B cell (primary cell): ENCODE measurements around the gene HSD17B1. TPM values are rescaled to one million over a fixed set of nuclear protein-coding genes. Genes with fewer than 3 reads are reported as not detected.

Experiments used
- ATAC-seq: fragments of 200-7000 bp; cut with Tn5 transposase; one replicate; pipeline ENCODE4 v1.10.0; 2021; ENCODE audit warnings: low read depth, mild to moderate bottlenecking, moderate number of reproducible peaks, moderate library complexity
- CTCF ChIA-PET: fragments of 350-600 bp; sonication (Branson Sonifier 250); formaldehyde crosslinking; loops from one replicate; lab custom pipeline; 2021; ENCODE audit warnings: antibody characterized with exemption, inconsistent platforms; lab: Charles Lee
- POLR2A ChIA-PET: fragments of 350-600 bp; sonication (Branson Sonifier 250); formaldehyde crosslinking; loops from one replicate; lab custom pipeline; 2021; ENCODE audit warnings: antibody characterized with exemption; lab: Charles Lee
- DNase-seq: peaks from one replicate; pipeline ENCODE4 v3.0.0; 2013
- H2AFZ ChIP-seq: 2 replicates; pipeline ENCODE4 v1.6.1; 2012; ENCODE audit warnings: mild to moderate bottlenecking, low read depth, low read length; ENCODE audit not compliant: insufficient read depth, poor library complexity, severe bottlenecking
- H3K27ac ChIP-seq, 2 donors: 1 replicate in 1 of 2; 2 replicates in 1 of 2; pipeline ENCODE4 v1.5.1; 2012 to 2013; ENCODE audit warnings: low read length in 2 of 2, mild to moderate bottlenecking in 2 of 2, moderate library complexity in 1 of 2
- H3K27me3 ChIP-seq, 4 experiments: fragments of 200-600 bp in 1 of 4; sonication (generic) in 1 of 4; replicated peaks in 1 of 4; 1 replicate in 2 of 4; 2 replicates in 2 of 4; pipeline versions ENCODE4 v1.6.1 to v1.7.0; 2013 to 2016; ENCODE audit warnings: low read length in 3 of 4, mild to moderate bottlenecking in 2 of 4, mixed read lengths in 1 of 4, moderate library complexity in 1 of 4; ENCODE audit not compliant: insufficient read depth in 4 of 4, control insufficient read depth in 3 of 4; ENCODE audit errors: control extremely low read depth in 1 of 4
- H3K36me3 ChIP-seq, 2 experiments: replicated peaks in 1 of 2; 1 replicate in 1 of 2; 2 replicates in 1 of 2; pipeline versions ENCODE4 v1.6.1 to v1.7.1; 2013; ENCODE audit warnings: low read length in 1 of 2; ENCODE audit not compliant: insufficient read depth in 2 of 2, control insufficient read depth in 1 of 2; ENCODE audit errors: control extremely low read depth in 1 of 2, extremely low read depth in 1 of 2
- H3K4me1 ChIP-seq, 2 donors: fragments of 200-600 bp in 1 of 2; sonication (generic) in 1 of 2; 1 replicate in 1 of 2; 2 replicates in 1 of 2; pipeline versions ENCODE4 v1.5.1 to v1.6.1; 2013 to 2017; ENCODE audit warnings: low read length in 2 of 2; ENCODE audit not compliant: control insufficient read depth in 2 of 2, insufficient read depth in 2 of 2
- H3K4me2 ChIP-seq: replicated peaks from 2 replicates; pipeline ENCODE3; 2012; ENCODE audit warnings: mild to moderate bottlenecking, low read depth, low read length; ENCODE audit not compliant: poor library complexity, severe bottlenecking
- H3K4me3 ChIP-seq, 5 experiments: fragments of 200-600 bp in 1 of 5; sonication (generic) in 1 of 5; 1 replicate in 3 of 5; 2 replicates in 2 of 5; pipeline versions ENCODE4 v1.5.1 to v1.7.0; 2011 to 2016; ENCODE audit warnings: low read length in 4 of 5, mild to moderate bottlenecking in 4 of 5, low read depth in 2 of 5, control low read depth in 1 of 5, moderate library complexity in 1 of 5; ENCODE audit not compliant: insufficient read depth in 1 of 5; ENCODE audit errors: control extremely low read depth in 1 of 5, extremely low read depth in 1 of 5
- H3K79me2 ChIP-seq: fragments of 200-600 bp; sonication (generic); one replicate; pipeline ENCODE4 v1.6.0; 2016; ENCODE audit warnings: low read length; ENCODE audit not compliant: control insufficient read depth, insufficient read depth
- H3K9ac ChIP-seq: fragments of 200-600 bp; sonication (generic); 2 replicates; pipeline ENCODE4 v1.6.1; 2017; ENCODE audit warnings: mild to moderate bottlenecking, low read length, moderate library complexity
- H3K9me3 ChIP-seq, 3 donors: one replicate each; pipeline versions ENCODE4 v1.6.1 to v1.7.1; 2013; ENCODE audit warnings: low read length in 2 of 3; ENCODE audit not compliant: control insufficient read depth in 2 of 3, insufficient read depth in 1 of 3; ENCODE audit errors: control extremely low read depth in 1 of 3
- H4K20me1 ChIP-seq: 2 replicates; pipeline ENCODE4 v1.6.0; 2012; ENCODE audit warnings: mild to moderate bottlenecking, low read length; ENCODE audit not compliant: insufficient read depth, control insufficient read depth, poor library complexity, severe bottlenecking
- H3K27ac Mint-ChIP-seq: one replicate; pipeline ENCODE4 v1.8.0; 2021; ENCODE audit warnings: mixed read lengths
- H3K27me3 Mint-ChIP-seq: one replicate; pipeline ENCODE4 v1.8.0; 2021; ENCODE audit warnings: mixed read lengths
- H3K4me1 Mint-ChIP-seq: one replicate; pipeline ENCODE4 v1.8.0; 2021; ENCODE audit warnings: mixed read lengths
- H3K4me3 Mint-ChIP-seq: one replicate; pipeline ENCODE4 v1.8.0; 2021; ENCODE audit warnings: mixed read lengths
- H3K9me3 Mint-ChIP-seq: one replicate; pipeline ENCODE4 v1.8.0; 2022; ENCODE audit warnings: mixed read lengths; ENCODE audit not compliant: insufficient read depth
- CTCF ChIP-seq: fragments of 200-600 bp; IDR thresholded peaks from one replicate; pipeline ENCODE4 v1.8.0; 2022; ENCODE audit warnings: antibody characterized with exemption, mild to moderate bottlenecking
- EZH2 ChIP-seq: IDR thresholded peaks from 2 replicates; pipeline ENCODE4 v1.6.1; 2012; ENCODE audit warnings: borderline replicate concordance, low read depth, mild to moderate bottlenecking, moderate library complexity, low read length; ENCODE audit not compliant: insufficient read depth, poor library complexity, severe bottlenecking
- WGBS: methylation state at CpG from one replicate; pipeline ENCODE4 v1.1.5; 2013; ENCODE audit warnings: missing lambda C conversion rate; ENCODE audit not compliant: insufficient coverage; 5-methylcytosine and 5-hydroxymethylcytosine counted together
- intact Hi-C: fragments of 100-400 bp; cut with micrococcal nuclease; formaldehyde crosslinking; loops from one replicate; pipeline ENCODE4 v1.10.0; 2022
- polyA plus RNA-seq: library from polyadenylated mRNA; depleted of rRNA; stranded (reverse); fragments of >200 nt; gene quantifications from 2 replicates; pipeline ENCODE4 v1.2.3, GENCODE V29; 2012
- total RNA-seq, 2 donors: library from RNA; stranded (reverse); fragments of 120-200 nt in 1 of 2; gene quantifications; 1 replicate in 1 of 2; 2 replicates in 1 of 2; pipeline versions ENCODE4 v1.2.3 to v1.2.4, GENCODE V29; 2013 to 2022

HSD17B1 gene
- total and polyA plus RNA-seq, 2 donors (not counting 1 experiment from before 2014, with no cell fraction given) = 1.3 to 3.3 TPM

- WGBS = 91% methylated on average over 12 of the region's 17 CpGs
- H3K36me3 ChIP-seq = peaks cover 0 to 22% of the 10 kb centered on the region in 2 experiments
- no peak overlapping the region for H2AFZ ChIP-seq
- TF ChIP-seq CTCF (no peak), EZH2 (no peak)
- H3K4me3 ChIP-seq = no peak overlapping the region
- intact Hi-C loops = no loop called here
- Mint-ChIP-seq H3K27ac (no peak overlapping the region), H3K27me3 (no peaks in the 10 kb centered on the region), H3K4me1 (peaks cover 17% of the 10 kb centered on the region), H3K4me3 (no peak overlapping the region), H3K9me3 (no peaks in the 10 kb centered on the region)
- no peaks in the 10 kb centered on the region for H3K9me3 ChIP-seq
- no peak overlapping the region for H3K4me2 ChIP-seq
- H4K20me1 ChIP-seq = peaks cover 19% of the 10 kb centered on the region
- ChIA-PET CTCF (interaction anchor here (0.7 kb wide), 2 partner anchors 29 to 159 kb away, joined by 3 to 4 read pairs; no protein-coding TSS in a partner anchor), POLR2A (interaction anchor here (0.6 to 1.2 kb wide), 2 partner anchors 14 to 253 kb away, joined by 4 to 6 read pairs; no protein-coding TSS in a partner anchor)
- H3K79me2 ChIP-seq = peaks cover 23% of the 10 kb centered on the region
- H3K4me1 ChIP-seq = peaks cover 9 to 11% of the 10 kb centered on the region in 2 donors
- no peak for DNase-seq
- no peak overlapping the region for H3K9ac ChIP-seq
- H3K27ac ChIP-seq = no peak overlapping the region
- no peaks in the 10 kb centered on the region for H3K27me3 ChIP-seq
- ATAC-seq = no peak
Measured at GRCh38 chr17:42541041-42541833, 11.5 kb upstream of the HSD17B1 start.
